NCI-H187 (cell line): ENCODE results near the gene SOX10.
"Not testable (repeated sequence)": the region's sequence is repeated elsewhere in the genome, so short reads cannot be mapped to it uniquely, and the experiment has no call there.

Experiments used
- DNase-seq, 2 experiments: peaks; one replicate each; lab custom pipeline; 2025; lab: John Stamatoyannopoulos, UW

Gene SOX10

DNA sequence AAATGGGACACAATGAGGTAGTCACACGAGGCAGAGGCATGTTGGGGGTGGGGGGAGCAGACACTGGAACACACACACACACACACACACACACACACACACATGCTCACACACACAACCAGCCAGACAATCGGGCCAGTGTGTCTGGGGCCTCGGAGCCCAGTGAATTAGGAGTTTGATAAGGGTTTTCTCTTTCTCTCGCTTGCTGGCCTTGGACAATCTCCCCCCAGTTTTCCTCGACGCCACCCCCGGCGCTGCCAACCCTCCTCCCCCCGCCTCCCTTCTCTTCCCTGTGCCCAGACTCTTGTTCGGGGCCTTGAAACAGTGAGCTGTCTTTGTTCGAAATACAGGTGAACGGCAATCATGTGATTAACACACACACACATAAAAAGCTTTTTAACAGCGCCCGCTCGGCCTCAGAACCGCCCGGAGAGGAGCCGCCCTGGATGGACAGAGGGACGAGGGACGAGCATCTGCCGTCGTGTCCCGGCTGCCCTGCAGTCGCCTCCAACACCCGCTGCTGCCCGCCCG lies 1.5 kb upstream of the SOX10 start:
- no peak for DNase-seq

DNA sequence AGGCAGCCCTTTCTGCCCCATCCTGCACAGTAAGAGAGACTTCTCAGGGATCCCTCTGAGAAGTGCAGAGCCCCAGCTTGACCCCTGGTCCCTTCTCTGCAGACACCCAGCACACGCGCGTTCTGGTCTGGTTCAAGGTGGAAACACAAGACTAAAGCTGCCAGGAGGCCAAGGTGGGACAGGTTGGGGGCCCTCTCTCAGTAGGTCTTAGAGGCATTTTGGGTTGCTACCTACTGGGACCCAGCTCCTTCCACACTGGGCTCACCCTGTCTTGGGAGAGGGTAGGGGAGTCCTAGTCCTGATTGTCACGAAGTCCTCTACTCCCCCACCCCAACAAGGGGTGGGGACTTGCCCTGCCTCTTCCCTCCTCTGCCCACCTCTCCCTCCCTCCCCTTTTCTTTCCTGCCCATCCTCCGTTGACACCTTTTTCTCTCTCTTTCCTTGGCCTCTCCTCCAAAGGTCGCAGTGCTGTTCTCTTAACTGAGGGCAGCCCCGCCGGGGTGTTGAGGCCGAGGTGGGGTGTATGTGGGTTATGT lies 763 bp upstream of the SOX10 start:
- no peak for DNase-seq

DNA sequence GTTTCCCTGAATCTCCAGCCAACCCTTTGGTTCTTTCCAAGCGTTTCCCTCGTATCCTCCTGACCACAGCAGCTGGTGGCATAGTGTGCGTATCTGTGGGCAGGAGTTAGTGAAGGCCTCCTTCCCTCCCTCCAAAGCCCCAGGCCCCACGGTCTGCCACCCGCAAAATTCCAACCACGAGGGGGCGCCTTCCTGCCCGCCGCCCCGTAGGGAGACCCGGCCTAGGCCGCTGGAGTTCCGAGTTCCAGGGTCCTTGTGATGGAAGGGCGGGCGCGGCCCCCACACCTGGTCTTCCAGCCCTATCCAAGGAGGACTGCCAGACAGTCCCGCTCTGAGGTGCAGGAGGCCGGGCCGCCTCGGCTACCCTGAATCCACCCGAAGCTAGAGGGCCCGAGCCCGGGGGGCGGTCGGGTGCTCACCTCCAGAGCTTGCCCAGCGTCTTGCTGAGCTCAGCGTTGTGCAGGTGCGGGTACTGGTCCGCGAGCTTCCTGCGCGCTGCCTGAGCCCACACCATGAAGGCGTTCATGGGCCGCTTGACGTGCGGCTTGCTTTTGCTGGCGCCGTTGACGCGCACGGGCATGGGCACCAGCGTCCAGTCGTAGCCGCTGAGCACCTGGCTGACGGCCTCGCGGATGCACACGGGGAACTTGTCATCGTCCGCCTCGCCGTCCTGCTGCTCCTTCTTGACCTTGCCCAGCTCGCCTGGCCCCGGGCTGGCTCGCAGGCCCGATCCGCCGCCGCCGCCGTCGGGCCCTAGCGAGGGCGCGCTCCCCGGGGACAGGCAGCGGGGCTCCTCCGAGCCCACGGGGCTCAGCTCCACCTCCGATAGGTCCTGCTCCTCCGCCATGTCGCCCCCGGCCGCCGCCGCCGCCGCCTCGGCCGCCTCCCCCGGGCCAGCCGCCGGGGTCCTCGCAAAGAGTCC lies 1.2 kb downstream of the SOX10 start:
- no peak for DNase-seq

DNA sequence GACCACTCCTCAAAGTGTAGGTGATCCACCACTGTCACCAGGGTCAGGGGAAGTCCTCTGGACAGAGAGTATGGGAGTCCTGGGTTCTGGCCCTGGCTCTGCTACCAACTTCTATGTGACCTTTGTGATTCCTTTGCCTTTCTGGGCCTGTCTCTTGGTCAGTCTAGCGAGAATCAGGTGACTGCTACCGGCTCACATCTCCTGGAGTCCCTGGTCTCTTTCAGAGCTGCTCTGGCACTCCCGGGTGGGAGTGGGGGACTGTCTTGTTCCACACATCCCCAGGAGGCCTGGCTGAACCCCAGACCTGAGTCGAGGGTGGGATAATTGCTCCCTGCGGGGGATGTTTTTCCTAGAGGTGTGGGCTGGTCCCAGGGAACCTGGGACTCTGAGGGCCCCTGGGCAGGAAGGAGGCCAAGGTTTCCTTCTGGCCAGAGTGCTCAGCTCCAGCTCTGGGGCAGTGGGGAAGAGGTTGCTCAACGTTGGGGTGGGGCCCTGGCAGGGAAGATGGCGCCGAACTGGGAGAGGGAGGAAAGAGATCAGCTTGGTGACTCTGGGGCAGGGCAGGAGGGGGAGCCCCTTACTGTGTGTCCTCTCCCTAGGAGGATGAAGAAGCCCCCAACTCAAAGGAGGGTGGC lies 2.1 kb downstream of the SOX10 start:
- DNase-seq = no peak

DNA sequence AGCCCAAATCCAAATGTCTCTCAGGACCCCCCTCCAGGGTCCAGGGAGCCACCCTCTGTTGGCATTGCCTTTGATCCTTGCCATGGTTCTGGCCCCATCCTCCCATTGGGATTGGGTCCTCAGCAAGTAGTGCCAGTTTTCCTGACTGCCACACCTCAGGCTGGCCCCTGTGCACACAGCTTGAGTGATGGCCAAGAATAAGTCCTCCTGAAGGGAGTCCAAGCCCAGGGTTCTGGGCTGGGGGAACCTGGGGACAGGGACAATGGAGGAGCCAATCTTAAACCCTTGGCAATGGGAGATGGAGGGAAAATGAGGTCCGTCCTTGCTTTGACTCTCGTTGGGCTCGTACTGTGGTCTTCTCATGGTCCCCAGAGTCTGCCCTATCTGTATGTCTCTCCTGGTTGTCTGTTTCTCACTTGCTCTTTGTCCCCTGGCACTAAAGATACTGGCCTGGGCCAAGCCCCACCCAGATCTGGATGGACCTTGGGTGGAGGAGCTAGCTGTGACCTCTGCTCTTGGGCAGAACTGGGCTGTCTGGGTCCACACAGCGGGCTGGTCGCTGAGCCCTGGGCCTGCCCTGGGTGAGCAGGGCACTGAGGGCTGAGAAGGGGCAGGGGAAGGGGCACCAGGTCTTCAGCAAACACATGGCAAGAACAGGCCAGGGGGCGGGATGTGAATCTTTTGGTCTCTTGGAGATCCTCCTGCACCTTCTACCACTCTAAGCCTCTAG lies 2.9 kb downstream of the SOX10 start:
- no peak for DNase-seq

DNA sequence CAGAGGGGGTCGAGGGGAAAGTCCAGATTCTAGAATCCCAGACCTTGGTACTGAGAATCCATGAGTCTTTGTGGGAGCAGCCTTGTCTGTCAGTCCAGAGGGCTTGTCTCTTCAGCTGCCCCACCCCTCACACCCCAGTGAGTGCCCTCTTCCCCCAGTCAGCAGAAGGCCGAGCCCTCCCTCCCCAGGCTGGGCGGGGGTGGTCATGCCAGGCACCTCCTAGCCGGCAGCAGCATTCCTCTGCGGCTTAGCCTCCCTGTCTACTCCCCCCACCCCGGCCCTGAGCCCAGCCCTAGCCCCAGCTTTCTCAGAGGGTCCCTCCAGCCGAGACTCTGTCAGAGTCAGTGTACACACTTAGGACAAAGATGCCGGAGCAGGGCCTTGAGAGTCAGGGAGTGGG lies 4.6 kb downstream of the SOX10 start:
- DNase-seq = no peak

DNA sequence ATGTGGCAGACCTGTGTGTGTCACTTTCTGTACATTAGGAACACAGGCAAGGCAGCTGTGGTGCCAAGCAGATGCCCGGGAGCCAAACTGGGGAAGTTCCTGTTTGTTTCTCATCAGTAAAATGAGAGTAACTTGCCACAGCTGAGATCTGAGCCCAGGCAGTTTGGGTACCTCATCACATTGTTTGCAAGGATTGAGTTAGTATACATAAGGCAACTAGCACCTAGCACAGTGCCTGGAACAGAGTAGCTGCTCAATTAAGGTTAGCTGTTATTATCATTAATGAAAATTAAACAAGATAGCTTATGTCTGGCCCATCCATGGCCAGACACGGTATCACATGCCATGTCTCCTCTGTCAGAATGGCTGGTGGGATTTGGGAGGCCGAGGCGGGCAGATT lies 7.8 kb downstream of the SOX10 start:
- no peak for DNase-seq

DNA sequence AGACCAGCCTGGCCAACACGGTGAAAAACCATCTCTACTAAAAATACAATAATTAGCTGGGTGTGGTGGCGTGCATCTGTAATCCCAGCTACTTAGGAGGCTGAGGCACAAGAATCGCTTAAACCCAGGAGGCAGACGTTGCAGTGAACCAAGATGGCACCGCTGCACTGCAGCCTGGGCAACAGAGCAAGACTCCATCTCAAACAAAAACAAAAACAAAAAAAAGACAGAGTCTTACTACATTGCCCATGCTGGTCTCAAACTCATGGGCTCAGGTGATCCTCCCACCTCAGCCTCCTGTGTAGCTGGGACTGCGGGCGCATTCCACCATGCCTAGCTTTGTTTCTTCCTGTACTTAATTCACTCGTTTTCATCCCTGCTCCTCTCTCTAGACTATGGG lies 8.3 kb downstream of the SOX10 start:
- not testable (repeated sequence) for DNase-seq

DNA sequence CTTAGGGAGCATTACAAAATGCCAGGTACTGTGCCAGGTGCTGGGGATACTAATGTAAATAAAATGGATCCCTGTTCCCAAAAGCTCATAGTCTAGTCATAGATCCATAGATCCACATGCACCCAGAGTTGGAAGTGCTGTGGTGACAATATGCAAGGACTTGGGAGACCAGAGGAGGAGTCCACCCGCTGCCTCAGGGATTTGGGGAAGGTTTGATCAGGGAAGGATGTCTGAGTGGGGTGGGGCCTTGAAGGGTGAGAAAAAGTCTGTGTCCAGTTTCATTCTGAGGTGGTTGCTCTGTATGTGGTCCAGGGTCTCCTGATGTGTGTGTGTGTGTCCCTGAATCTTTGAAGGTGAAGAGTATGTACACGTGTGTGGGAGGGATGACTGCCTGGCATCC lies 9.2 kb downstream of the SOX10 start:
- DNase-seq = no peak

DNA sequence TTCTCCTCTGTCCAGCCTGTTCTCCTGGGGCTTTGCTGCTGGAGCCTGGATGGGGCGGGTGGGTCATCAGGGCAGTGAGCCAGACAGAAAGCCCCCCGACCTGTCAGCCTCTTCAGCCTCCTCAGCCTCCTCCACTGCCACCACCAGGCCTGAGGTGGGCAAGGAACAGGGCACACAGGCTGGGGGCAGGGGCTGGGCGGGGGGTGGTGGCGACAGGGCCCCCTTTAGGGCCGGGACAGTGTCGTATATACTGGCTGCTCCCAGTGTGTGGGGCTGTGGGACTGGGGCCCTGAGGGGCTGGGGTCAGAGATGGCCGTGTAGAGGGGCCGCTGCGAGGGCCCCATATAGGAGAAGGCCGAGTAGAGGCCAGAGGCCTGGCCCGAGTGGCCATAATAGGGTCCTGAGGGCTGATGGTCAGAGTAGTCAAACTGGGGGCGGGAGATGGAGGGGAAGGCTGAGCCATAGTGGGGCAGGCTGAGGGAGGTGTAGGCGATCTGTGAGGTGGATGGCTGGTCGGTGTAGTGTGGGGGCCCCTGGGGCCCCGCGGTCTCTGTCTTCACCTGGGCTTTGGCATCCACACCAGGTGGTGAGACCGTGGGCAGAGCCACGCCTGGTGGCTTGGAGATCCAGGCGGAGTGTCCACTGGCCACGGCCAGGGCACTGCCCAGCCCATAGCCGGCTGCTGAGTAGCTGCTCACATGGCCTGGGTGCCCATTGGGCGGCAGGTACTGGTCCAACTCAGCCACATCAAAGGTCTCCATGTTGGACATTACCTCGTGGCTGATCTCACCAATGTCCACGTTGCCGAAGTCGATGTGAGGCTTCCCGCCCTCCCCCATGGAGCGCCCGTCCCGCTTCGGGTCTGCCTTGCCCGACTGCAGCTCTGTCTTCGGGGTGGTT lies 10.8 kb downstream of the SOX10 start:
- no peak for DNase-seq

DNA sequence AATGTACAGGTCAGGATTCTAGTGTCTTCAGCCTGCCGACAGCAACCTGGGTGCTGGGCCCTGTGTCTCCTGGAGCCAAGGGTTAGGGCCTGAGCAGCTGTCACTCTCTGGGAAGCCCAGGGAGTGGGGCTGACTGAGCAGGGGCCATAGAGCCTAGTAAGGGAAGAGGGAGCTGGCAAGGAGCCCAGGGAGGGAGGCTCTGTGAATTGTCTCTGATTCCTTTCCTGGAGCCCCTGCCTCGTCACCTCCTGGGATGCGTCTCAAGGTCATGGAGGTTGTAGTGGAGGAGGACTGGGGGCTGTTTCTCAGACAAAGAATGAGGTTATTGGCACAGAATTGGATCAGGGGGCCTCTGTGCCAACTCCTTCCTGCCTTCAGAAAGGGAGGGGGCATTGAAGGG lies 11.8 kb downstream of the SOX10 start:
- DNase-seq = no peak

DNA sequence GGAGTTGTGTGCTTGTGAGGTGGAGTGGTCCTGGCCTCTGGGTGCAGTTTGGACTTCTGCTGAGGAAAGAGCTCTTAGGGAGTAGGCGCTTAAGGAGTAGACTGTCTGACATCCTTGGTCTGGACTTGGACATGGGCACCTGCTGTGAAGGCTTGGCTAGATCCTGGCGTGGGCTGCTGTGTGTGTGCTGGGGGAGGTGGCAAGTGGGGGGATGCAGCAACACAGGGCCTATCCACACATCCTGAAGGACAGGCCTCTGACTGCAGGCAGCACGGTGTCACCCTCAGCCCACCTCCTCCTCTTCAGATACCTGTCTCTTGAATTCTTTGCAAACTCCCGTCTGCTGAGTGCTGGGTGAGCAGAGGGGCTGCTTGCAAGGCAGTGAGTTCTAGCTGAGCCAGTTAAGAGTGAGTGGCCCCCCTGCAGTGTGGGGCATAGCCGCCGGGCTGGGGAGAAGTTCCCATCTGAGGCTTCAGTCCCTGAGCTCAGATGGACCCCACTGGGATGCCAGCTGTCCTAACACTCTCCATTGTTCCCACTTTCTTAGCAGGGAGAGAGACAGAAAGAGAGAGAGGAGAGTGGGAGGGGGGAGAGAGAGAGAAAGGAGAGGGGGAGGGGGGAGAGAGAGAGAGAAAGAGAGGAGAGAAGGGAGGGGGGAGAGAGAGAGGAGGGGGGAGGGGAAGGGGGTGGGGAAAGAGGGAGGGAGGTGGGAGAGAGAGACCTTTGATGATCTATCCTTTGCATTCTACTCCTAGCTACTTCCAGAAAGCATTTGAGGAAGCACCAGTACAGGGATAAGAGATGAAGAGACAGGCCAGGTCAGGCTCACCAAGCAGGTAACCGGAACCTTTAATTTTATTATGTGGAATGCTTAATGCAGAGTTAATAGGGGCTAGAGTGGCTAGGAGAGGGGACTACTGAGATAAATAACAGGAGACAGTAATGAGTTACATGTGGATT lies 12.6 kb downstream of the SOX10 start:
- no peak for DNase-seq

DNA sequence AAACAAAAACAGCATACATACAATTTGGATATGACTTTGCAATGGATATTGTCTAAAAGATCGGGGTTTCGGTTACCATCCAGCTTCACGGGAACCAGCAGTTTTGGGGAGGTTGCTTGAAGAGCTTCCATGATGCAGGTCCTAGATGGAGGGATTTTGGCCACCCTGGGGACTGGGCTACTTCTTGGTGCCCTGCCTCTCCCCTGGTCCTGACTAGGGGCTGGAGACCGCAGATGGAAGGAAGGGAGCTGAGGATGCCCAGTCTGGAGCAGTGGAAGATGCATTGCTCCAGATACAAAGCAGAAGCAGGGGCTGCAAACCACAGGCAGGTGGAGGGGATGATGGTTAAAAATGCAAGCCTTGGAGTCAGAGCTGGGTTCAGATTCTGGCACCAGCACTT lies 13.5 kb downstream of the SOX10 start:
- no peak for DNase-seq

DNA sequence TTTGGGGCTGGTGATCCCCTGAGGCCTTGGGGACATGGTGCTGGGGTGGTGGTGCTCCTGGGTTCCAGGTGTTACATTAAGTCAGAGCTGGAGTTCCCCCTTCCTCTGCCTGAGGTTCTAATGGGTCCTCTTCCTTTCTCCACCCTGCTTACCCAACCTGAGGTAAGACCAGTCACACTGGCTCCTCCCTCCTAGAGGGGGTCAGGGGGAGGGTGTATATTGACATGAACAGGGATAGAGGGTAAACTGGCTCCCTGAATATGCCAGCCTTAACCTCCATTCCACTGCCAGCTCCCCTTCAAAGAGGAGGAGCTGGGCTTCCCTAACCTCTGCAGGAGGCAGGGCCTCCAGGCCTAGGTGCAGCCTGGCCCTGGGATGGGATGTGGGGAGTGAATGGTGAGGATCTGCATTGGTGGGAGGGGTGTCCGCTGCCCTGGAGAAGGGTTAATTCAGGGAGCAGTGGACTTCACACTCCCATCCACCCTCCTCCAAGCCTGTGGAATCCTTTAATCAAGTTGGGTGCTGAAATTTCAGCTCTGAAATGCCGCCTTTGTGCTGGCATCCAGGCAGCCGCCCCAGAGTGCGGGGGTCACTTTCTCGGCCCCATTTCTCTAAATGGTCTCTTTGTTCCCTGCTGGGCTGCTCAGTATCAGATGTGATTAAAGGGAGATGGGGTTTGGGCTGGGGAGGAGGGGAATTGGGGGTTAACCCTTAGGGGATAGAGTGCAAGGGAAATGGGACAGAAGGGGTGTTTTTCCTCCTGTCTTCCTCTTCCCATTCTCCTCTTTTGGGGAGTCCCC lies 15.7 kb downstream of the SOX10 start:
- no peak for DNase-seq

DNA sequence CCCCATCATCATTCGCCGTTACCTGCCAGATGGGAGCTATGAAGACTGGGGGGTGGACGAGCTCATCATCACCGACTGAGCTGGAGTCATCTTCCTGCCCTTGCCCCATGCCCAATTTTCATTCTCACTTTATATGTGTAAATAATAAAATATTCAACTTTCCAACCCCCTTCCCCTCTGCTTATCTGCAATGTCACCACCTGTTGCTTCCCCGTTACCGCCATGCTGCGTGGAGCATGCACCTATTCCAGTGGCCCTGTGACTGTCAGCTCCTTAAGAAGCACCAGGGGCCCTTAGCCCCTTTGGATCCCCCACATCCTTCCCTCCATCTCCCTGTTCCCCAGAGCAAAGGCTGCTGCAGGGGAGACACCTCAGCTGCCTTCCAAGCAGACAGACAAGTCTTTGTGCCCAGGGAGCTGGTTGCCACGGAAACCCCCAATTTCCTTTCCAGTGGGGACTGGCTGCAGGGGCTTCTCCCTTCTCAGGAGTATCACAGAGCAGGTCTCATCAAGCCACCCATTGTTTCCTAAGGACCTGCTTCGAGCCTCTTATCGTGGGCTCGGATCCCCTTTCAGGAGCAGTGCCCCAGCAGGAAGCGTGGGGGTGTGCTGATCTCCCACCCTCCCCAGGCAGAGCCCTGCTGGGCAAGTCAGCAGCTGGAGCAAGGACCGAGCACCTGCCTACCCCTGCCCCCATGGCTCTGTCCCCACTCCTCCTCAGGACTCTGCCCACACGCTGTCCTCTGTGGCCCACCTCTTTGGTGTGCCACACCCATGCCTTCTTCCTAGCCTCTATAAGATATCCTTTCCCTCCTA lies 16.5 kb downstream of the SOX10 start:
- DNase-seq = no peak

DNA sequence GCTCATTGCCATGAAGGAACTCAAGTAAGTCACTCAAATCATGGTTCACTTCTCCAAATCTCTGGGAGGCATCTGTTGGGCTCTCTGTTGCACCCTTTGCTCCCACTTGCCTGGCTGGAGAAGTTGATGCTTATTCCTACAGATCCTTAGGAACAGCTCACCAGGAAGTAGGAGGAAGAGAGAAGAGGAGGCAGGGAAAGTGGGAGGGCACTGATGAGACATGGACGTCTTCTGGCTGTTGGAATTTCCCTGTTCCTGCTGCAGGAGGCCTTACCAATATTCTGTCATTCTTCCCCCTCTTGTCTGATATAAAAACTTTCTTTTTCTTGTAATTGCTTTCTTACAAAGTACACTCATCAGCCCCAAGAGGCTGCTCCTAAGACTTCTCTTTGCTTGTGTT lies 17.2 kb downstream of the SOX10 start:
- DNase-seq = no peak

DNA sequence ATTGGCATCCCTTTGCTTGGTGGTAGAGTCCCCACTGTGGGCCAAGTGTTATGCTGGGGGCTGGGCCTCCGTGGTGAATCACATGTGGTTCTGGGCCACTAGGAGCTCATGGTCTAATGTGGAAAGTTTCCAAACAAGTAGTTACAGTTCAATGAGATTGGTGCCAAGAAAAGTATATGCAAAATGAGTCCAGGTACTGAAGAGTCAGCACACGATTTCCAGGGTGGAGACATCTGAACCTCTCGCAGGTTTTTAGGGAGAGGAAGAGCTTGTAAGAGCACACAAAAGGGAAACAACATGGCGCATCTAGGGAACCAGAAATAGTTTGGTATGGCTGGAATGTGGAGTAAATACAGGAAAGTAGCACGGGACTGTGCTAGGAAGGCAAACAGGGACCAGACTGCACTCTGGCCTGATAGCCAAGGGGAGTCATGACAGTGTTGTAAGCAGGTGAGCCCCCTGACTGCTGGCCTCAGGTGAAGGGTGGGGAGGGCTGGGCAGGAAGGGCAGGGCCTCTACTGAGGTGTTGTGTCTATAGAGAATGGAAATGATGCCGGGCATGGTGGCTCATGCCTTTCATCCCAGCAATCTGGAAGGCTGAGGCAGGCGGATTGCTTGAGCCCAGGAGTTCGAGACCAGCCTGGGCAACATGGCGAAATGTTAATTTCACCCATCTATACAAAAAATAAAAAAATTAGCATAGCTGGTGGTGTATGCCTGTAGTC lies 18.3 kb downstream of the SOX10 start:
- DNase-seq = no peak

DNA sequence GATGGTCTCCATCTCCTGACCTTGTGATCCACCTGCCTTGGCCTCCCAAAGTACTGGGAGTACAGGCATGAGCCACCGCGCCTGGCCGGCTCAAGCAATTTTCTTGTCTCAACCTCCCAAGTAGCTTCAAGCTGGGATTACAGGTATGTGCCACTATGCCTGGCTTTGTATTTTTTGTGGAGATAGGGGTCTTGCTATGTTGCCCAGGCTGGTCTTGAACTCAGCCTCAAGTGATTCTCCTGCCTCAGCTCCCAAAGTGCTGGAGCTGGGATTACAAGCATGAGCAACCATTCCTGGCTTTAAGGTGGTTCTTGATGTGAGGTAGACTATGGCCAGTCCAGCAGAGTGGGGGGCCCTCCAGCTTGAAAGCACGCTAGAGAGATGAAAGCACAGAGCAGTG lies 23.3 kb downstream of the SOX10 start:
- DNase-seq = no peak
